NK-92 (cell line): ENCODE measurements around the gene TXNDC16.

Experiments used
- DNase-seq: peaks from one replicate; lab custom pipeline; 2025; ENCODE audit not compliant: unreplicated experiment; lab: John Stamatoyannopoulos, UW

The TXNDC16 gene

GRCh38 chr14:52455291-52456088 lies 96.8 kb downstream of the TXNDC16 start:
- no peak for DNase-seq

- no peak for DNase-seq
These were observed 105.1 kb downstream of the TXNDC16 start for GRCh38 chr14:52447236-52447635.

- DNase-seq, result no peak
These were observed 106.0 kb downstream of the TXNDC16 start for GRCh38 chr14:52446355-52446754.

- no peak for DNase-seq
These were observed 108.8 kb downstream of the TXNDC16 start for GRCh38 chr14:52443506-52443905.

- DNase-seq, result no peak
These were observed 109.7 kb downstream of the TXNDC16 start for GRCh38 chr14:52442602-52443001.

GRCh38 chr14:52442166-52442565 lies 110.1 kb downstream of the TXNDC16 start:
- no peak for DNase-seq

GRCh38 chr14:52439476-52439875 lies 112.8 kb downstream of the TXNDC16 start:
- DNase-seq, result no peak

GRCh38 chr14:52434955-52435354 lies 117.3 kb downstream of the TXNDC16 start:
- DNase-seq, result no peak

- DNase-seq, result no peak
These were observed 121.8 kb downstream of the TXNDC16 start for GRCh38 chr14:52430474-52430873.

GRCh38 chr14:52429451-52429850 lies 122.9 kb downstream of the TXNDC16 start:
- DNase-seq, result no peak

GRCh38 chr14:52427460-52427859 lies 124.8 kb downstream of the TXNDC16 start:
- DNase-seq, result no peak

- DNase-seq, result no peak
These were observed 129.5 kb downstream of the TXNDC16 start for GRCh38 chr14:52422650-52423356.

GRCh38 chr14:52417139-52417538 lies 135.2 kb downstream of the TXNDC16 start:
- DNase-seq, result no peak

GRCh38 chr14:52413729-52414408 lies 138.4 kb downstream of the TXNDC16 start:
- DNase-seq, result no peak

GRCh38 chr14:52412426-52412825 lies 139.9 kb downstream of the TXNDC16 start:
- DNase-seq, result no peak

GRCh38 chr14:52405314-52405713 lies 147.0 kb downstream of the TXNDC16 start:
- DNase-seq, result no peak

- no peak for DNase-seq
These were observed 149.3 kb downstream of the TXNDC16 start for GRCh38 chr14:52402812-52403526.

GRCh38 chr14:52400846-52401245 lies 151.5 kb downstream of the TXNDC16 start:
- no peak for DNase-seq

GRCh38 chr14:52399921-52400595 lies 152.2 kb downstream of the TXNDC16 start:
- DNase-seq, result no peak

GRCh38 chr14:52399104-52399503 lies 153.2 kb downstream of the TXNDC16 start:
- DNase-seq, result no peak

GRCh38 chr14:52397844-52398243 lies 154.5 kb downstream of the TXNDC16 start:
- DNase-seq, result no peak
